NCI-H2029 treated with DMSO at 0.1 percent for 48 hours (cell line): ENCODE data around the gene BCAT1.
"Not testable (repeated sequence)": the region's sequence is repeated elsewhere in the genome, so short reads cannot be mapped to it uniquely, and the experiment has no call there.

Experiments
- DNase-seq: peaks from one replicate; lab custom pipeline; 2025; lab: John Stamatoyannopoulos, UW

BCAT1 gene

DNA sequence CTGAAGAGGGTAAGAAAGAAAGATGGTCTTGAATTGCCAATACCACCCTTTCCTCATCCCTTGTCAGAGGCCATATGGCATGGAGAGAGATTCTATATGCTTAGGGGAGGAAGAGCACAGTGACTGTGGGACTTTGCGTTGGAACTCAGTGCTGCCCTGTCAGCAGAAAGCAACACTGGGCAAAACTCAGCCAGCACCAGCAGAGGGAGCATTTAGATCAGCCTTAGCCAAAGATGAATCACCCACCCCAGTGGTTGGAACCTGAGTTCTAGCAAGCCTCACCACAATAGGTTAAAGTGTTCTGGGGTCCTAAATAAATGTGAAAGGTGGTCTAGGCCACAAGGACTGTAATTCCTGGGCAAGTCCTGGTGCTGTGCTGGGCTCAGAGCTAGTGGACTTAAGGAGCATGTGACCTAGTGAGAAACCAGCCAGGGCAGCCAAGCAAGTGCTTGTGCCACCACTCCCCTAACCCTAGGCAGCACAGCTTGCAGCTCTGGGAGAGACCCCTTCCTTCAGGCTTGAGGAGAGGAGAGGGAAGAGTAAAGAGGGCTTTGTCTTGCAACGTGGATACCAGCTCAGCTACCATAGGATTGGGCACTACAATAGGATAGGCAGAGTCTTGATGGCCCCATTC lies 11.4 kb upstream of the BCAT1 start:
- DNase-seq = no peak

DNA sequence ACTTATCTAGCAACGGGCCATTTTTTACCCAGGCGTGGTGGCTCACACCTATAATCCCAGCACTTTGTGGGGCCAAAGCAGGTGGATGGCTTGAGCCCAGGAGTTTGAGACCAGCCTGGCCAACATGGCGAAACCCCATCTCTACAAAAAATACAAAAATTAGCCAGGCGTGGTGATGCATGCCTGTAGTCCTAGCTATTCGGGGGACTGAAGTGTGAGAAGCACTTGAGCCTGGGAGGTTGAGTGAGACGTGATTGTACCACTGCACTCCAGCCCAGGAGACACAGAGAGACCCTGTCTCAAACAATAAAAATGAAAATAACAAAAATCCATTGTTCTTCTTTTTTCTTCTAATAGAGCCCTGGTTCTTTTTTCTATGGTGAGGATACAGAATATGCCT lies 7.5 kb upstream of the BCAT1 start:
- not testable (repeated sequence) for DNase-seq

DNA sequence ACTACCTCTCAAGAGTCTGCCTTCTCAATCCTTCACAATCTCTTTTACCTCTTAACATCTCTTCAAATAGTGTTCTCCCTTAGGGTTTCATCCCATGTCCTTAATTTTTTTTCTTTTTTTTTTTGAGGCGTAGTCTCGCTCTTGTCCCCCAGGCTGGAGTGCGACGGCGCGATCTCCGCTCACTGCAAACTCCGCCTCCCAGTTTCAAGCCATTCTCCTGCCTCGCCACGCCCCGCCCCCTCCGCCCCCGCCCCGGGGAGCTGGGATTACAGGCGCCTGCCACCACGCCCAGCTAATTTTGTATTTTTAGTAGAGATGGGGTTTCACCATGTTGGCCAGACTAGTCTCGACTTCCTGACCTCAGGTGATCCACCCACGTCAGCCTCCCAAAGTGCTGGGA lies 7.0 kb upstream of the BCAT1 start:
- no peak for DNase-seq

DNA sequence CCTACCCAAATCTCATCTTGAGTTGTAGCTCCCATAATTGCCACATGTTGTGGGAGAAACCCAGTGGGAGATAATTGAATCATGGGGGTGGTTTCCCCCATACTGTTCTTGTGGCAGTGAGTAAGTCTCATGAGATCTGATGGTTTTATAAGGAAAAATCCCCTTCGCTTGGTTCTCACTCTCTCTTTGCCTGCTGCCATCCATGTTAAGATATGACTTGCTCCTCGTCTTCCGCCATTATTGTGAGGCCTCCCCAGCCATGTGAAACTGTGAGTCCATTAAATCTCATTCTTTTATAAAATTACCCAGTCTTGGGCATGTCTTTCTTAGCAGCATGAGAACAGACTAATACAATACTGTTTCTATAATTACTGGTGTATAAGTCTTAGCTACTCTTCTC lies 6.5 kb upstream of the BCAT1 start:
- DNase-seq = no peak

GRCh38 chr12:24954261-24954660 lies 5.4 kb upstream of the BCAT1 start:
- DNase-seq = no peak

GRCh38 chr12:24952389-24952788 lies 3.5 kb upstream of the BCAT1 start:
- DNase-seq = no peak

DNA sequence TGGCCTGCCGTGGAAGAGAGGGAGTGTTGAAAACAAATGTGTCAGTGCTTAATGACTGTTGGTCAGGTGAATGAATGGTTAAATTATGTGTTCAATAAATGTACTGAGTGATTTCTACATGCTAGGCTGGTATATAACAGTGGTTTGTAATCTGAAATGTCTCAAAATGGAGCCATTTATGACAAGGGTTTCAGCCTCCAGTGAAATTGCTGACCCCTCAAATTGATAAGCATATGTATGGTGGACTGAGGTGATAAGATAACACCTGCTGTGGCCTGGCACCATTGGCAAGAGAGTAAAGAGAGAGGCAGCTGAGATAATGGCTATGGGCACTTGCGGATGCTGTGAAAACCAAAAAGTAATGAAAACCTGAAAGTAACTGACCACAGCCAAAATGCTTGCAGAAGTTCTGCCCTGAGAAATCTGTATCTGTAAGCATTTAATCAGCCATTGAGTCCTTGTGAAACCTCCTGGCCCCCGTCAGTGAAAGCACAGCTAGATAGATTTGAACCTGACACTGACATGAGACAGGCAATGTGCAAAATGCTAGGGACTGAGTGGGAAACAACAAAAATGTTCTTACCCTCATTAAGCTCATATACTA lies 1.4 kb upstream of the BCAT1 start:
- DNase-seq = no peak

DNA sequence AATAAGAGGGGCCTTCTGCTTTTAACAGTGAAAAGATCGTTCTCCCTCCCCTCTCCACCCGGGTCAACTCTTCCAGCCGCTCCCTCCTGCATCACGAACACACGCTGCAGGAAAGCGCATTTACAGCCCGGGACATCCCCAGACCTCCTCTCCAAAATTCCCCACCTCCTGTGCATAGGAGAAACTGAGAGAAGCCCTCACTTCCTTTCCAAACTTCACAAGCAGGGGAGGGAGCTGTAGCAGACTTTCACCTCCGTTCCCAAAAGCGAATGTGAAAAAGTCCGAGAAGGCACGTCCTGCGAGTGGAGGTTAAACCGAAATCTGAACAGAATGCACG lies 513 bp downstream of the BCAT1 start:
- DNase-seq = no peak

GRCh38 chr12:24947541-24948419 lies 1.1 kb downstream of the BCAT1 start:
- DNase-seq = no peak

- DNase-seq = no peak
These were observed 3.1 kb downstream of the BCAT1 start for GRCh38 chr12:24945845-24946244.

DNA sequence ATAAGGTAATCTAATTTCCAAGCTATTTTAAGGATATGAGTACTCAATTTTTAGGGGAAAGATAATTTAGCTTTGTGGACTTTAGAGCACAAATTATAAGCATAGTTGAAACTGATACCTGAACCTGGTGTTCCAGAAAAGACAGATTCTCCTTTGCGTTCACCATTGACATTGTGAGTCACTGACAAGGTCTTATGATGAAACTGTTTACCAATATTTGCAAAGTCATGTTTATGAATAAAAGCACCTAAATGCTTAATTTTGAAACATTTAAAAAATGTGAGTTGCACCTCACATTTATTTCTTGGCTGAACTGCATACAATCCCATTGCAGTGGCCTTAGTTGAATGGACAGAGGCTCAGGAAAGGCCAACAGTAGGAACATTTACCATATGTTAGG lies 3.9 kb downstream of the BCAT1 start:
- DNase-seq = no peak

DNA sequence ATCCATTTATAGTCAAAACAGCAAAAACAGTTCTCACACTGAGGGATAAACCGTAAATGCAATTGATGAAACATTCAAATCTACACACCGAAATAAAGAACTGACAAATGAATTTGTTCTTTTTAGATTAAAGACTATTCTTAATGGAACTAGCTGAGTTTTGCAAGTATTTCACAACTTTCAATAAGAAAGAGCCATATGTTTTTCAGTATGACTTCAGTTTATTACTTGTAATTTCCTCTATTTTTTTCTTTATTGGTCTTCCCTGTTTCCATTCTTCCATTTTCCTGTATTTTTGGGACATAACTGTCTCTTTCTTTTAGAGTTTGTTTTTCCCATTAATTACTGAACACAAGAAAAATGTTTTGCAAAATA lies 4.3 kb downstream of the BCAT1 start:
- DNase-seq = no peak

DNA sequence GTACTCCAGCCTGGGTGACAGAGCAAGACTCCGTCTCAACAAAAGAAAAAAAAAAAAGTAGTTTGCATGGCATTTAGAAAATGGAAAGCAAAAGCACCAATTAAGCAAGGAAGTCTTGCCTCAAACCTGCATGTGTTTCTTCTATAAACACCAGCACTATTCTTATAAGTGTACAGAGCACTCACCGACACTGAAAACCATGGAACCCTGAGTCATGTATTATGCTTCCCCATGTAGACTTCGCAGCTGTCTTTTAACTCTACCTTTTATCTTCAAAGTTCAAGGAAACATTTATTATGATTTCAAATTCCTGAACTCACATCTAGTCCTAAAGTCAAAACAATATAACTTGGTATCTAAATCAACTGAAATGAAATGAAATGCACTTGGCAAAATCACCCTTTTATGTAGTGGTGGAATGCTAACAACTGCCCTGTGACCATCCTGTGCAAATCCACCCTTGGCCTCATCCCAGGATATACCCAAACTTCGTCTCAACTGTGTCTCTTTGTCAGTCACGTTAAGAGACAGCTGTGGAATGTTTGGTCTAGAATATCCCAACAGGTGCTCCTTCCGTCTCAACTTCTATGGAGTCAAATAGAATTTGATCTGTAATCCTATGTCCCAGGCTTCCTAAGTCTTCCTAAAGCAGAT lies 4.8 kb downstream of the BCAT1 start:
- DNase-seq = no peak

- no peak for DNase-seq
These were observed 8.7 kb downstream of the BCAT1 start for GRCh38 chr12:24940157-24940556.

DNA sequence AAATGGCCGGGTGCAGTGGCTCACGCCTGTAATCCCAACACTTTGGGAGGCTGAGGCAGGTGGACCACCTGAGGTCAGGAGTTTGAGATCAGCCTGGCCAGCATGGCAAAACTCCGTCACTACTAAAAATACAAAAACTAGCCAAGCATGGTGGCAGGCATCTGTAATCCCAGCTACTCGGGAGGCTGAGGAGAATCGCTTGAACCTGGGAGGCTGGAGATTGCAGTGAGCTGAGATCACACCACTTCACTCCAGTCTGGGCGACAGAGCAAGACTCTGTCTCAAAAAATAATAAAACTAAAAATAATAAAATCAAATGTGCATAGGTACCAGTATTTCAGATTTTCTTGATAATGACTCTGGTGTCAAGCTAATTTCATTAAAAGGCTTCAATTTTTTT lies 9.3 kb downstream of the BCAT1 start:
- DNase-seq = not testable (repeated sequence)

DNA sequence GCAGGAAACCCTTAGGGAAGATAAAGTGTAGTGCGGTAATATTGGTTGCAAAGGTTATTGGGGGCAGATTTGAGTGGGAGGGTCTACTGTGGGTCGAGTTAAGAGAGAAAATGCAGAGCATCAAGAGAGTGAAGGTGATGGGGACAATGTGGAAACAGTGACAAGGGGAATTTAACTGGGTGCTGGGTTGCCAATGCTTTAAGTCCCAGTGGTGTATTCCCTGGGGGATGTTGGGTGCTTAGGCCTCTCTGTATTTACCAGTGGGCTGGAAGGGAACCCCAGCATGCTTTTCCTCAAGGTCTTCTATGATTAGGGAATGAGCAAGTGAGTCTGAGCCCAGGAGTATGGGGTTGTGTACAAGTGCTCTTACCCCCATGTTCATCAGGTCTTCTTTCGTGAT lies 10.6 kb downstream of the BCAT1 start:
- DNase-seq = no peak

DNA sequence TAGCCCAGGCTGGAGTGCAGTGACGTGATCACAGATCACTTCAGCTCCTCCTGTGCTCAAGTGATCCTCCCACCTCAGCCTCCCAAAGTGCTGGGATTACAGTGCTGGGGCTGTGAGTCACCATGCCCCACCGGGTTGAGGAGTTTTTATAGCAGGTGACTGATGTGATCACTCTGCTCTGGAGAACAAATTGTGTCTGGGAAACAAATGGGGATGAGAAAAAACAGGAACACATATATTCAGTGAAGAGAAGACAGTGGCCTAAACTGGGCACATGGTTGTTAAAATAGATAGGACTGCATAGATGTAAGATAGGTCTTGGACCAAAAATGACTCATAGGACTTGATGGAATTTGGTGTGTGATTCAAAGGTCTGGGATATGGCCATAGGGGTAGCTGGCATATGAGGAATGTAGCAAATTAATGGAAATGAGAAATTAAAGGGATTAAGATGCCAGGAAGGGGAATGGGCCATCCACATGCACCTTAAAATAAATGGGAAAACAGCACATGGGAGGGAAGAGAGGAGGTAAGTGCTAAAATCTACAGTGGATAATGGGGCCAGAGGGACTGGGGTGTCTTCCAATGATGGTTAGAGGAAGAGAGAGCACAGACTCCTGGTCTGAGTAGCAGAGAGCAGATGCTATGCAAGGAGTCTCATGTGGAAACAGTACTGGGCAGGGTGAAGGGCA lies 11.2 kb downstream of the BCAT1 start:
- DNase-seq = no peak

GRCh38 chr12:24933694-24934407 lies 15.1 kb downstream of the BCAT1 start:
- DNase-seq = no peak

- no peak for DNase-seq
These were observed 17.1 kb downstream of the BCAT1 start for GRCh38 chr12:24931666-24932405.

GRCh38 chr12:24929953-24930352 lies 18.9 kb downstream of the BCAT1 start:
- no peak for DNase-seq
